HEK293 (cell line): ENCODE measurements around the gene WDR64.

ENCODE experiments used
- CTCF ChIA-PET: fragments of 350-600 bp; formaldehyde crosslinking; extraction: SDS; loops from one replicate; lab custom pipeline; 2021; ENCODE audit warnings: antibody characterized with exemption; lab: Yijun Ruan, JAX
- POLR2A ChIA-PET: fragments of 300-600 bp; formaldehyde crosslinking; extraction: SDS; loops from one replicate; lab custom pipeline; 2020; ENCODE audit warnings: antibody characterized with exemption, inconsistent platforms; lab: Yijun Ruan, JAX
- H3K27ac ChIP-seq: fragments of 200-500 bp; sonication (Bioruptor generic); 2 replicates; pipeline ENCODE4 v1.5.1; 2014; ENCODE audit warnings: low read depth, low read length, control low read depth, inconsistent platforms; ENCODE audit errors: extremely low read depth
- H3K36me3 ChIP-seq, 2 experiments: fragments of 200-500 bp in 1 of 2; sonication (Bioruptor generic) in 1 of 2; 1 replicate in 1 of 2; 2 replicates in 1 of 2; pipeline ENCODE4 v1.5.1; 2014 to 2017; ENCODE audit warnings: inconsistent platforms in 2 of 2, low read length in 2 of 2; ENCODE audit not compliant: control insufficient read depth in 2 of 2, insufficient read depth in 1 of 2
- H3K4me1 ChIP-seq: fragments of 200-500 bp; sonication (Bioruptor generic); 2 replicates; pipeline ENCODE4 v1.5.1; 2014; ENCODE audit warnings: mild to moderate bottlenecking, low read length, inconsistent platforms; ENCODE audit not compliant: control insufficient read depth, insufficient read depth
- H3K4me3 ChIP-seq: 2 replicates; pipeline ENCODE4 v1.5.1; 2011; ENCODE audit warnings: low read depth, mild to moderate bottlenecking, control low read depth, low read length, moderate library complexity
- H3K9me3 ChIP-seq: fragments of 200-500 bp; sonication (Bioruptor generic); 2 replicates; pipeline ENCODE4 v1.5.1; 2014; ENCODE audit warnings: low read depth, low read length, inconsistent platforms; ENCODE audit not compliant: control insufficient read depth, insufficient read depth
- BCL6B ChIP-seq: fragments of 450-650 bp; formaldehyde crosslinking; IDR thresholded peaks from 2 replicates; pipeline ENCODE4 v1.5.1; 2017; ENCODE audit warnings: missing biosample characterization, missing genetic modification characterization
- KLF7 ChIP-seq: fragments of 450-650 bp; formaldehyde crosslinking; IDR thresholded peaks from 2 replicates; pipeline ENCODE4 v1.5.1; 2016; ENCODE audit warnings: missing biosample characterization, missing genetic modification characterization, borderline replicate concordance
- MYNN ChIP-seq: fragments of 450-650 bp; formaldehyde crosslinking; IDR thresholded peaks from 2 replicates; pipeline ENCODE4 v1.5.1; 2016; ENCODE audit warnings: missing biosample characterization, missing genetic modification characterization, borderline replicate concordance
- SCRT2 ChIP-seq: fragments of 450-650 bp; formaldehyde crosslinking; IDR thresholded peaks from 2 replicates; pipeline ENCODE4 v1.5.1; 2016; ENCODE audit warnings: missing biosample characterization, missing genetic modification characterization
- TCF7L2 ChIP-seq: IDR thresholded peaks from 2 replicates; pipeline ENCODE4 v1.6.1; 2011; ENCODE audit warnings: low read depth, mild to moderate bottlenecking, inconsistent platforms, low read length, moderate library complexity, borderline replicate concordance
- TRIM28 ChIP-seq: IDR thresholded peaks from 2 replicates; pipeline ENCODE4 v1.6.1; 2011; ENCODE audit warnings: low read length, control low read depth, borderline replicate concordance
- ZNF292 ChIP-seq: fragments of 450-650 bp; formaldehyde crosslinking; IDR thresholded peaks from 2 replicates; pipeline ENCODE4 v1.5.1; 2016; ENCODE audit warnings: low read depth, missing biosample characterization, missing genetic modification characterization, borderline replicate concordance
- ZNF423 ChIP-seq: fragments of 450-650 bp; formaldehyde crosslinking; IDR thresholded peaks from 2 replicates; pipeline ENCODE4 v1.5.1; 2016; ENCODE audit warnings: missing biosample characterization, missing genetic modification characterization
- ZXDB ChIP-seq: fragments of 450-650 bp; formaldehyde crosslinking; IDR thresholded peaks from 2 replicates; pipeline ENCODE4 v1.5.1; 2016; ENCODE audit warnings: missing biosample characterization, missing genetic modification characterization
- TF ChIP-seq, protein P1 (sequence below): fragments of 450-650 bp; formaldehyde crosslinking; IDR thresholded peaks from 2 replicates; pipeline ENCODE4 v1.5.1; 2017; ENCODE audit warnings: missing biosample characterization, missing genetic modification characterization
- TF ChIP-seq, protein P2 (sequence below): fragments of 450-650 bp; formaldehyde crosslinking; IDR thresholded peaks from 2 replicates; pipeline ENCODE4 v1.5.1; 2016; ENCODE audit warnings: missing biosample characterization, missing genetic modification characterization, borderline replicate concordance
- TF ChIP-seq, protein P3 (sequence below): fragments of 450-650 bp; formaldehyde crosslinking; IDR thresholded peaks from 2 replicates; pipeline ENCODE4 v1.5.1; 2017; ENCODE audit warnings: missing biosample characterization, missing genetic modification characterization
- TF ChIP-seq, protein P4 (sequence below): fragments of 450-650 bp; formaldehyde crosslinking; IDR thresholded peaks from 2 replicates; pipeline ENCODE4 v1.5.1; 2016; ENCODE audit warnings: missing biosample characterization, missing genetic modification characterization
- TF ChIP-seq, protein P5 (sequence below): fragments of 450-650 bp; formaldehyde crosslinking; IDR thresholded peaks from 2 replicates; pipeline ENCODE4 v1.5.1; 2016; ENCODE audit warnings: missing biosample characterization, missing genetic modification characterization
- TF ChIP-seq, protein P6 (sequence below): fragments of 450-650 bp; IDR thresholded peaks from 2 replicates; pipeline ENCODE4 v1.5.1; 2018; ENCODE audit warnings: missing biosample characterization, missing genetic modification characterization

The WDR64 gene

GRCh38 chr1:241847796-241848685 is 196.0 kb downstream of the WDR64 start, which contains the start of gene EXO1 (continued):
- TF ChIP-seq MYNN (peak; percentile 9; the same call in 1 of the 2 replicates), TCF7L2 (no peak)
- TF ChIP-seq, protein P1, sequence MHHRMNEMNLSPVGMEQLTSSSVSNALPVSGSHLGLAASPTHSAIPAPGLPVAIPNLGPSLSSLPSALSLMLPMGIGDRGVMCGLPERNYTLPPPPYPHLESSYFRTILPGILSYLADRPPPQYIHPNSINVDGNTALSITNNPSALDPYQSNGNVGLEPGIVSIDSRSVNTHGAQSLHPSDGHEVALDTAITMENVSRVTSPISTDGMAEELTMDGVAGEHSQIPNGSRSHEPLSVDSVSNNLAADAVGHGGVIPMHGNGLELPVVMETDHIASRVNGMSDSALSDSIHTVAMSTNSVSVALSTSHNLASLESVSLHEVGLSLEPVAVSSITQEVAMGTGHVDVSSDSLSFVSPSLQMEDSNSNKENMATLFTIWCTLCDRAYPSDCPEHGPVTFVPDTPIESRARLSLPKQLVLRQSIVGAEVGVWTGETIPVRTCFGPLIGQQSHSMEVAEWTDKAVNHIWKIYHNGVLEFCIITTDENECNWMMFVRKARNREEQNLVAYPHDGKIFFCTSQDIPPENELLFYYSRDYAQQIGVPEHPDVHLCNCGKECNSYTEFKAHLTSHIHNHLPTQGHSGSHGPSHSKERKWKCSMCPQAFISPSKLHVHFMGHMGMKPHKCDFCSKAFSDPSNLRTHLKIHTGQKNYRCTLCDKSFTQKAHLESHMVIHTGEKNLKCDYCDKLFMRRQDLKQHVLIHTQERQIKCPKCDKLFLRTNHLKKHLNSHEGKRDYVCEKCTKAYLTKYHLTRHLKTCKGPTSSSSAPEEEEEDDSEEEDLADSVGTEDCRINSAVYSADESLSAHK = no peak

- Histone ChIP-seq H3K9me3 (no peaks in the 10 kb centered on the region), H3K27ac (peak overlapping the region; percentile 92; the same call in 1 of the 2 replicates), H3K4me3 (peak overlapping the region; percentile 60), H3K36me3 (peaks cover 39 to 46% of the 10 kb centered on the region in 2 experiments), H3K4me1 (peaks cover 8% of the 10 kb centered on the region)
- CTCF ChIA-PET = interaction anchor here (0.7 kb wide), 1 partner anchor 9 kb away, joined by 3 read pairs; no protein-coding TSS in a partner anchor
- POLR2A ChIA-PET = interaction anchor here (0.9 kb wide), 1 partner anchor 18 kb away, joined by 3 read pairs; no protein-coding TSS in a partner anchor
- TF ChIP-seq ZNF292 (tag by site-specific recombination) = no peak
- peak; percentile 40; the same call in 1 of the 2 replicates for TF ChIP-seq SCRT2 (tag by site-specific recombination)
- TF ChIP-seq TRIM28 = no peak
- TF ChIP-seq KLF7 = no peak
- TF ChIP-seq, protein P2, sequence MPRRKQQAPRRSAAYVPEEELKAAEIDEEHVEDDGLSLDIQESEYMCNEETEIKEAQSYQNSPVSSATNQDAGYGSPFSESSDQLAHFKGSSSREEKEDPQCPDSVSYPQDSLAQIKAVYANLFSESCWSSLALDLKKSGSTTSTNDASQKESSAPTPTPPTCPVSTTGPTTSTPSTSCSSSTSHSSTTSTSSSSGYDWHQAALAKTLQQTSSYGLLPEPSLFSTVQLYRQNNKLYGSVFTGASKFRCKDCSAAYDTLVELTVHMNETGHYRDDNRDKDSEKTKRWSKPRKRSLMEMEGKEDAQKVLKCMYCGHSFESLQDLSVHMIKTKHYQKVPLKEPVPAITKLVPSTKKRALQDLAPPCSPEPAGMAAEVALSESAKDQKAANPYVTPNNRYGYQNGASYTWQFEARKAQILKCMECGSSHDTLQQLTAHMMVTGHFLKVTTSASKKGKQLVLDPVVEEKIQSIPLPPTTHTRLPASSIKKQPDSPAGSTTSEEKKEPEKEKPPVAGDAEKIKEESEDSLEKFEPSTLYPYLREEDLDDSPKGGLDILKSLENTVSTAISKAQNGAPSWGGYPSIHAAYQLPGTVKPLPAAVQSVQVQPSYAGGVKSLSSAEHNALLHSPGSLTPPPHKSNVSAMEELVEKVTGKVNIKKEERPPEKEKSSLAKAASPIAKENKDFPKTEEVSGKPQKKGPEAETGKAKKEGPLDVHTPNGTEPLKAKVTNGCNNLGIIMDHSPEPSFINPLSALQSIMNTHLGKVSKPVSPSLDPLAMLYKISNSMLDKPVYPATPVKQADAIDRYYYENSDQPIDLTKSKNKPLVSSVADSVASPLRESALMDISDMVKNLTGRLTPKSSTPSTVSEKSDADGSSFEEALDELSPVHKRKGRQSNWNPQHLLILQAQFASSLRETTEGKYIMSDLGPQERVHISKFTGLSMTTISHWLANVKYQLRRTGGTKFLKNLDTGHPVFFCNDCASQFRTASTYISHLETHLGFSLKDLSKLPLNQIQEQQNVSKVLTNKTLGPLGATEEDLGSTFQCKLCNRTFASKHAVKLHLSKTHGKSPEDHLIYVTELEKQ (tag by site-specific recombination) = no peak
- TF ChIP-seq, protein P3, sequence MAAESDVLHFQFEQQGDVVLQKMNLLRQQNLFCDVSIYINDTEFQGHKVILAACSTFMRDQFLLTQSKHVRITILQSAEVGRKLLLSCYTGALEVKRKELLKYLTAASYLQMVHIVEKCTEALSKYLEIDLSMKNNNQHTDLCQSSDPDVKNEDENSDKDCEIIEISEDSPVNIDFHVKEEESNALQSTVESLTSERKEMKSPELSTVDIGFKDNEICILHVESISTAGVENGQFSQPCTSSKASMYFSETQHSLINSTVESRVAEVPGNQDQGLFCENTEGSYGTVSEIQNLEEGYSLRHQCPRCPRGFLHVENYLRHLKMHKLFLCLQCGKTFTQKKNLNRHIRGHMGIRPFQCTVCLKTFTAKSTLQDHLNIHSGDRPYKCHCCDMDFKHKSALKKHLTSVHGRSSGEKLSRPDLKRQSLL (tag by site-specific recombination) = no peak
- no peak for TF ChIP-seq BCL6B (tag by site-specific recombination)
- TF ChIP-seq, protein P4, sequence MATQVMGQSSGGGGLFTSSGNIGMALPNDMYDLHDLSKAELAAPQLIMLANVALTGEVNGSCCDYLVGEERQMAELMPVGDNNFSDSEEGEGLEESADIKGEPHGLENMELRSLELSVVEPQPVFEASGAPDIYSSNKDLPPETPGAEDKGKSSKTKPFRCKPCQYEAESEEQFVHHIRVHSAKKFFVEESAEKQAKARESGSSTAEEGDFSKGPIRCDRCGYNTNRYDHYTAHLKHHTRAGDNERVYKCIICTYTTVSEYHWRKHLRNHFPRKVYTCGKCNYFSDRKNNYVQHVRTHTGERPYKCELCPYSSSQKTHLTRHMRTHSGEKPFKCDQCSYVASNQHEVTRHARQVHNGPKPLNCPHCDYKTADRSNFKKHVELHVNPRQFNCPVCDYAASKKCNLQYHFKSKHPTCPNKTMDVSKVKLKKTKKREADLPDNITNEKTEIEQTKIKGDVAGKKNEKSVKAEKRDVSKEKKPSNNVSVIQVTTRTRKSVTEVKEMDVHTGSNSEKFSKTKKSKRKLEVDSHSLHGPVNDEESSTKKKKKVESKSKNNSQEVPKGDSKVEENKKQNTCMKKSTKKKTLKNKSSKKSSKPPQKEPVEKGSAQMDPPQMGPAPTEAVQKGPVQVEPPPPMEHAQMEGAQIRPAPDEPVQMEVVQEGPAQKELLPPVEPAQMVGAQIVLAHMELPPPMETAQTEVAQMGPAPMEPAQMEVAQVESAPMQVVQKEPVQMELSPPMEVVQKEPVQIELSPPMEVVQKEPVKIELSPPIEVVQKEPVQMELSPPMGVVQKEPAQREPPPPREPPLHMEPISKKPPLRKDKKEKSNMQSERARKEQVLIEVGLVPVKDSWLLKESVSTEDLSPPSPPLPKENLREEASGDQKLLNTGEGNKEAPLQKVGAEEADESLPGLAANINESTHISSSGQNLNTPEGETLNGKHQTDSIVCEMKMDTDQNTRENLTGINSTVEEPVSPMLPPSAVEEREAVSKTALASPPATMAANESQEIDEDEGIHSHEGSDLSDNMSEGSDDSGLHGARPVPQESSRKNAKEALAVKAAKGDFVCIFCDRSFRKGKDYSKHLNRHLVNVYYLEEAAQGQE (tag by site-specific recombination) = 0 out of 2 replicates have a peak, but pooled peaks have one; percentile 49
- TF ChIP-seq, protein P5, sequence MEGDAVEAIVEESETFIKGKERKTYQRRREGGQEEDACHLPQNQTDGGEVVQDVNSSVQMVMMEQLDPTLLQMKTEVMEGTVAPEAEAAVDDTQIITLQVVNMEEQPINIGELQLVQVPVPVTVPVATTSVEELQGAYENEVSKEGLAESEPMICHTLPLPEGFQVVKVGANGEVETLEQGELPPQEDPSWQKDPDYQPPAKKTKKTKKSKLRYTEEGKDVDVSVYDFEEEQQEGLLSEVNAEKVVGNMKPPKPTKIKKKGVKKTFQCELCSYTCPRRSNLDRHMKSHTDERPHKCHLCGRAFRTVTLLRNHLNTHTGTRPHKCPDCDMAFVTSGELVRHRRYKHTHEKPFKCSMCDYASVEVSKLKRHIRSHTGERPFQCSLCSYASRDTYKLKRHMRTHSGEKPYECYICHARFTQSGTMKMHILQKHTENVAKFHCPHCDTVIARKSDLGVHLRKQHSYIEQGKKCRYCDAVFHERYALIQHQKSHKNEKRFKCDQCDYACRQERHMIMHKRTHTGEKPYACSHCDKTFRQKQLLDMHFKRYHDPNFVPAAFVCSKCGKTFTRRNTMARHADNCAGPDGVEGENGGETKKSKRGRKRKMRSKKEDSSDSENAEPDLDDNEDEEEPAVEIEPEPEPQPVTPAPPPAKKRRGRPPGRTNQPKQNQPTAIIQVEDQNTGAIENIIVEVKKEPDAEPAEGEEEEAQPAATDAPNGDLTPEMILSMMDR (tag by site-specific recombination) = no peak
- no peak for TF ChIP-seq ZXDB (tag by site-specific recombination)
- TF ChIP-seq, protein P6, sequence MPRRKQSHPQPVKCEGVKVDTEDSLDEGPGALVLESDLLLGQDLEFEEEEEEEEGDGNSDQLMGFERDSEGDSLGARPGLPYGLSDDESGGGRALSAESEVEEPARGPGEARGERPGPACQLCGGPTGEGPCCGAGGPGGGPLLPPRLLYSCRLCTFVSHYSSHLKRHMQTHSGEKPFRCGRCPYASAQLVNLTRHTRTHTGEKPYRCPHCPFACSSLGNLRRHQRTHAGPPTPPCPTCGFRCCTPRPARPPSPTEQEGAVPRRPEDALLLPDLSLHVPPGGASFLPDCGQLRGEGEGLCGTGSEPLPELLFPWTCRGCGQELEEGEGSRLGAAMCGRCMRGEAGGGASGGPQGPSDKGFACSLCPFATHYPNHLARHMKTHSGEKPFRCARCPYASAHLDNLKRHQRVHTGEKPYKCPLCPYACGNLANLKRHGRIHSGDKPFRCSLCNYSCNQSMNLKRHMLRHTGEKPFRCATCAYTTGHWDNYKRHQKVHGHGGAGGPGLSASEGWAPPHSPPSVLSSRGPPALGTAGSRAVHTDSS = 0 out of 2 replicates have a peak, but pooled peaks have one; percentile 21
- no peak for TF ChIP-seq ZNF423
Observed at GRCh38 chr1:241848686-241849344, 196.7 kb downstream of the WDR64 start.
